Measurements from ENCODE around the gene HNF4A.

DNA sequence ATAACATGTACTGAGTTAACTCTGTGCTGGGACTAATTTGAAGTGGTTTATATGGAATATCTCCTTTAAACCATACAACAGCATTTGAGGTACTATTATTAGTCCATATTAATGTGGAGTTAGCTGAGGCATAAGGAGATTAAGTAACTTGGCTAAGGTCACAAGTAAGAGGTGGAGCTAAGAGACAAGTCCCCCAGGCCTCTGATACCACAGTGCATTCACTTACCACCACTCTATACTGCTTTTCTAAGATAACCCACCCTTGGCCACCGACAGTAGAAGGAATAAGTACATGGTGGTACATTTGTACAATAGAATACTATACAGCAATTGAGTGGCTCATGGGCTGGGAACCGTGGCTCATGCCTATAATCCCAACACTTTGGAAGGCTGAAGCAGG, 103.8 kb downstream of the HNF4A start:
- TF ChIP-seq, protein P1, sequence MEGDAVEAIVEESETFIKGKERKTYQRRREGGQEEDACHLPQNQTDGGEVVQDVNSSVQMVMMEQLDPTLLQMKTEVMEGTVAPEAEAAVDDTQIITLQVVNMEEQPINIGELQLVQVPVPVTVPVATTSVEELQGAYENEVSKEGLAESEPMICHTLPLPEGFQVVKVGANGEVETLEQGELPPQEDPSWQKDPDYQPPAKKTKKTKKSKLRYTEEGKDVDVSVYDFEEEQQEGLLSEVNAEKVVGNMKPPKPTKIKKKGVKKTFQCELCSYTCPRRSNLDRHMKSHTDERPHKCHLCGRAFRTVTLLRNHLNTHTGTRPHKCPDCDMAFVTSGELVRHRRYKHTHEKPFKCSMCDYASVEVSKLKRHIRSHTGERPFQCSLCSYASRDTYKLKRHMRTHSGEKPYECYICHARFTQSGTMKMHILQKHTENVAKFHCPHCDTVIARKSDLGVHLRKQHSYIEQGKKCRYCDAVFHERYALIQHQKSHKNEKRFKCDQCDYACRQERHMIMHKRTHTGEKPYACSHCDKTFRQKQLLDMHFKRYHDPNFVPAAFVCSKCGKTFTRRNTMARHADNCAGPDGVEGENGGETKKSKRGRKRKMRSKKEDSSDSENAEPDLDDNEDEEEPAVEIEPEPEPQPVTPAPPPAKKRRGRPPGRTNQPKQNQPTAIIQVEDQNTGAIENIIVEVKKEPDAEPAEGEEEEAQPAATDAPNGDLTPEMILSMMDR (IDR thresholded peaks at IDR 0.05; ENCODE audit: poor library complexity, severe bottlenecking), result no peak
- TF ChIP-seq EZH2 (IDR thresholded peaks at IDR 0.05; ENCODE audit: borderline replicate concordance, insufficient read depth, low read length, poor library complexity, severe bottlenecking) (no peak), TAF1 (IDR thresholded peaks at IDR 0.05; ENCODE audit: low read depth) (no peak), SMC3 (conservative IDR thresholded peaks at IDR 0.05; ENCODE audit: poor library complexity) (no peak), POLR2AphosphoS5 (IDR thresholded peaks at IDR 0.05) (no peak)
- TF ChIP-seq, protein P2, sequence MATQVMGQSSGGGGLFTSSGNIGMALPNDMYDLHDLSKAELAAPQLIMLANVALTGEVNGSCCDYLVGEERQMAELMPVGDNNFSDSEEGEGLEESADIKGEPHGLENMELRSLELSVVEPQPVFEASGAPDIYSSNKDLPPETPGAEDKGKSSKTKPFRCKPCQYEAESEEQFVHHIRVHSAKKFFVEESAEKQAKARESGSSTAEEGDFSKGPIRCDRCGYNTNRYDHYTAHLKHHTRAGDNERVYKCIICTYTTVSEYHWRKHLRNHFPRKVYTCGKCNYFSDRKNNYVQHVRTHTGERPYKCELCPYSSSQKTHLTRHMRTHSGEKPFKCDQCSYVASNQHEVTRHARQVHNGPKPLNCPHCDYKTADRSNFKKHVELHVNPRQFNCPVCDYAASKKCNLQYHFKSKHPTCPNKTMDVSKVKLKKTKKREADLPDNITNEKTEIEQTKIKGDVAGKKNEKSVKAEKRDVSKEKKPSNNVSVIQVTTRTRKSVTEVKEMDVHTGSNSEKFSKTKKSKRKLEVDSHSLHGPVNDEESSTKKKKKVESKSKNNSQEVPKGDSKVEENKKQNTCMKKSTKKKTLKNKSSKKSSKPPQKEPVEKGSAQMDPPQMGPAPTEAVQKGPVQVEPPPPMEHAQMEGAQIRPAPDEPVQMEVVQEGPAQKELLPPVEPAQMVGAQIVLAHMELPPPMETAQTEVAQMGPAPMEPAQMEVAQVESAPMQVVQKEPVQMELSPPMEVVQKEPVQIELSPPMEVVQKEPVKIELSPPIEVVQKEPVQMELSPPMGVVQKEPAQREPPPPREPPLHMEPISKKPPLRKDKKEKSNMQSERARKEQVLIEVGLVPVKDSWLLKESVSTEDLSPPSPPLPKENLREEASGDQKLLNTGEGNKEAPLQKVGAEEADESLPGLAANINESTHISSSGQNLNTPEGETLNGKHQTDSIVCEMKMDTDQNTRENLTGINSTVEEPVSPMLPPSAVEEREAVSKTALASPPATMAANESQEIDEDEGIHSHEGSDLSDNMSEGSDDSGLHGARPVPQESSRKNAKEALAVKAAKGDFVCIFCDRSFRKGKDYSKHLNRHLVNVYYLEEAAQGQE (IDR thresholded peaks at IDR 0.05; ENCODE audit: borderline replicate concordance), result no peak
